ENCODE measurements around the gene FBXO11.

- TF ChIP-seq FOXJ3 (CRISPR knock-in tag; IDR thresholded peaks at IDR 0.05) (0 out of 2 replicates have a peak, but pooled peaks have one; percentile 27), CTCF (IDR thresholded peaks at IDR 0.05) (no peak), SIN3A (IDR thresholded peaks at IDR 0.05; ENCODE audit: borderline replicate concordance, low read depth, low read length) (no peak), TAF1 (IDR thresholded peaks at IDR 0.05; ENCODE audit: borderline replicate concordance, low read depth, low read length) (no peak), REST (IDR thresholded peaks at IDR 0.05; ENCODE audit: low read depth, low read length) (no peak), TCF12 (IDR thresholded peaks at IDR 0.05) (peak; percentile 84), CHD2 (IDR thresholded peaks at IDR 0.05; ENCODE audit: low read length, partially characterized antibody) (peak; percentile 14), MAX (IDR thresholded peaks at IDR 0.05; ENCODE audit: low read depth) (no peak)
Observed at GRCh38 chr2:47867205-47867604, 39.1 kb downstream of the FBXO11 start.

All from SK-N-SH (cell line).